Fibroblast of gingiva (primary cell): ENCODE results near the gene GRIA3.

Experiments used
- DNase-seq: peaks from one replicate; pipeline ENCODE4 v3.0.0-alpha.2; 2011; ENCODE audit warnings: low read depth

Gene GRIA3

DNA sequence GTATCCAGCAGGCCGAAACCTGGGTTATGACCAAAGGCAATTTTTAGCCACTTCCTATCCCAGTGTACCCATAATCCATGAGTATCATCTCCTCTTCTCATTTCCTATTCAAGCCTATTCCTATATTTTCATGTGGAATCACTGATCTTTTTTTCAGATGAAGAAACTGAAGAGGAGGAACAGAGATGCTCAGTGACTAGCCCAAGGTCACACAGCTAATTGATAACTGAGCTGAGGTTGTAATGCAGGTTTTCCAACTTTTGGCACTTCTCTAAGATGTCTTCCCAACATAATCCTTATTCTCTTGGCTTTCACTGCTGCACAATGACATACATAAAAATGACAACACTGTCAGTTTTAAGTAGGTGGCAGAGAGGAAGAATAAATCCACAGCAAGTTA, 15.3 kb downstream of the GRIA3 start:
- no peak for DNase-seq

DNA sequence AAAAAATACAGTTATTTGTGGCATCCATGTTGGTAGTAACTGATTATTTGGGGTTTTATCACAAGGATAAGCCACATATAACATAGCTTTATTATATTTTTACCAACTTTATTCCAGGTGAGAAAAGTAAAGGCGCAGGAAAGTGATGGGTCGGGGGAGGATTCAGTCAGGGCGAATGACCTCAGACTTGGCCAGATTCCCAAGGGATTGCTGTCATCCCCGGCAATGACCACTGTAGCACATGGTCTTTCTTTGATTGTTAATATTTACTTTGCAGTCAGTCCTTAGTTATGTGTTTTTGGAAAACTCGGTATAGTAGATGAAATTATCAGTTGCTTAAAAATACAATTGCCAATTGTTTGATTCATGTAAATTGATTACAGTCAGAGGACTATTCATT, 17.6 kb downstream of the GRIA3 start:
- DNase-seq, result no peak

DNA sequence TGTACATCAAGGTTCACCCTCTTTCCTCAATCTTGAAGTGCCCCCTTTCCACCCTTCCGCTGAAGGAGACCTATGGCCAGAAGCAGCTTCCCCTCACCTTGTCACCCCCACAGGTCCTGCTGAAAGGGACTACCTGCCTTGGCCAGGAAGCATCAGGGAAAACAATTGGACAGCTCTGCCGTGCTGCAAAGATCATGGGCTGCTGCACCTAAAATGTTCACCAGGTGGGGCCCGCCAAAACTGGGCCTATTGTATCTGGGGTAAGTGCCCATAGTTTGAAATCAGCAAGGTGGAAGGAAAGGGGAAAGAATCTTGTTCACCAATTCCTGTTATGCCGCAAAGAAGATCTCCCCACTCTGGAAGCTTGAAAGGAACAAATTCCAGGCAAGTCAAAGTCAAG, 18.4 kb downstream of the GRIA3 start:
- DNase-seq, result no peak

DNA sequence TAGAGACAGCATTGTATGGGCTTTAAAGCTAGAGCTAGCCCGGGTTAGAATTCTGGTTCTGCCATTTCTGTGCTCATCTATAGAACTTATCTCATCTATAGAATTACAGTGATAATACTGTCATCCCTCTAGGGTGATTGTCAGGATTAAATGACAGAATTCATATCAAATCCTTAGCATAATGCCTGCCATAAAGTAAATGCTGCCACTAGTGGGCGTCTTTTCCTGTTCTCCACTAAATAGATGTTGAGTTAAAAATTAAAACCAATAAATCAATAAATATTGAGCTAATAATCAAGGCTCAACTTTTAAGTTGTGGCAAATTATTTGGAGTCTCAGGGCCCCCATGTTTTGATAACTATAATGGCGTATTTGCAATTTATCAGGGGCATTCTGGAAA, 19.7 kb downstream of the GRIA3 start:
- no peak for DNase-seq

DNA sequence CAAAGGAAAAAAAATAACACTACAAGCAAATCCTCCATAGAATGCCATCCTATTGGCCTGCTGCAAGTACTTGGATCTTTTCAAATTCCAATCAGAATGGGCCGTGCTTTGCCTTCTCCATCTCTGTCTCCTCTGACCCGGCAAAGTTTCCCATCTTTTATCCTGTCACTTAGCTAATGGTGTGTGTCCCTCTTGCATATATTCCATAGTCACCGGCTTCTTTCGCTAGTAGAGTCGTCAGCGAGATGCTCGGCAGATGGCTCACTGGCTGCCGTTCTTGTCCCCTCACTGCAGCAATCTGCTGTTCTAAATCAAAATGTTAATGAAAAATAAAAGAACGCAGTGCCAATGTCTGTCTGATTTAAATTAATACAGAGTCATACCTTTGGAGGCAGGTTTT, 22.1 kb downstream of the GRIA3 start:
- DNase-seq, result no peak

DNA sequence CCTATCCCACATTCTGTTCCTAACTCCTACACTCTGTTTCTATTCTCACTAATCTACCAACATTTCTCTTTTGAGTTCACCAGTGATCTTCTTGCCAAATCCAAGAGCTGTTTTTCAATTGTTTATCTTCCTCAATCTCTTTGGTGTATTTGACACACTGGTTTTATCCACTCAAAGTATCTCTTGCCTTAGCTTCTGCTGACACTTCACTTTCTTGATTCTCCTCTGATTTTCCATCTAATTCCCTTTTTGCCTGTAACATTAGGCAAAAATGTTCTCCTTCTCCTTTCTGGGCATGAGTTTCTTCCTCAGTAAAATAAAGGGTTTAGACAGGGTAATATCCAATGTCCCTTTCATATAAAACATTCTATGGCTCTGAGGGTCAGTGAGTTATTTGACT, 26.2 kb downstream of the GRIA3 start:
- no peak for DNase-seq

DNA sequence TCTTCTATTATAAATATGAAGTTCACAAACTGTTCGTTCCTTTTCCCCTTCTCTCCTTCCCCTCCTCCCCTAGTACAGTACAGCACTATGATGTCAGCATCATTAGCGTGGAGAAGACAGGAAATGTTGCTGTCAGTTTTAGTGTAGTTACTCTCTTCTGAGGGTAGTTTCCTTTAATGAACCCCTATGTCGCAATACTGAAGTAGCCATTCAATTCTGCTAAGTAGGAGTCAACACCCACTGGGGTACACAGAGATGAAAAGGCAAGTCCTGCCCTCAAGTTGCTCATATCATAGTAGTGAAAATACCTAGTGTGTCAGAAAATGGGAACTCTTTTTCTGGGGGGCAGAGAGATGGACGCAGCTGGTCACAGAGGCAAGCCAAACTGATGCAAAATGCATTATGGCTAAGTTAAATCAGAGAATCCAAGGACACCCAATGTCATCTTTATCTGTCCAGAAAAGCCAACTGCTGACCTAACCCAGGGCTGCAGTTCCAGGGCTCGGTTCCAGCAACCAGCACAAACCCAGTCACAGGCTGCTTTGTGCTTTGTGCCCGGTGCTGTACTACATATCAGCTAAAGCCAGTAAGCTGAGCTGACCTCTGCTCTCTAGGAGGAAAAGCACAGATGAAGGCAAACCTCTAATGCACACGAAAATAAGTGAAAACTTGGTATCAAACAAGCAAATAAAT, 31.5 kb downstream of the GRIA3 start:
- no peak for DNase-seq

DNA sequence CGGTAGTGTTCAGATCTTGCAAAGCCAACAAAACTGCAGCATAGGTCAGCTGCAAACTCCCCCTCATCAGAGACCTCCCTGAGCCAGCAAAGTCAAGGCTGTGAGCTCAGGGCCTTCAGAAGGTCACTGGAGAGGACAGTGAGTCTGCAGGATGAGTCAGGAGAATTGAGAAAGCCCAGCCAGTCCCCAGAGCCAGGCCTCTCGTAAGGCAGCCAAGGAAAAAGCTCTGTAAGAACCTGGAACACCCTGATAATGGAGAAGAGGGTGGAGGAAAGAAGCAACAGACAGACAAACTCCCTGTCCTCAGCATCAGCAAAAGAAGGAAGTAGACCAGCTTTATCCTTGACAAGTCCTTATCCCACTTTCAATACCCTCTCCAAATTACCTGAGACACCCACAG, 33.0 kb downstream of the GRIA3 start:
- DNase-seq, result peak; percentile 52

DNA sequence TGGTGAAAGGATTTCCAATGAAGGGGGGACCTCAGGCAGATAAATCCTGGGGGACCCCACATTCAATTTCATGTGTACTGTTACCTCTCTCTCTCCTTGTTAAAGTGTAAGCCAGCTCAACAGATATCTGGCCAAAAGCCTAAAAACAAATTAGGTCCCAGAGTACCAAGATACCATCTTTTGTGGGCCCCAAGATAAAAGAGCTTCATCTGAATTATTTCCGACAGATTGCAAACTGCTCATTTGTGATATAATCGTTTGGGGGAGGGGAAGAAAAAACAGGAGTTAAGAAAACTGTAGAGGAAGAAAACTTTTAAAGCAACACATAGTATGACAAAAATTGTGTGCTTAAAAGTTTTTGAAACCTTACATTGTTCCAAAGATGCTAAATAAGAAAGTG, 33.6 kb downstream of the GRIA3 start:
- DNase-seq, result no peak

DNA sequence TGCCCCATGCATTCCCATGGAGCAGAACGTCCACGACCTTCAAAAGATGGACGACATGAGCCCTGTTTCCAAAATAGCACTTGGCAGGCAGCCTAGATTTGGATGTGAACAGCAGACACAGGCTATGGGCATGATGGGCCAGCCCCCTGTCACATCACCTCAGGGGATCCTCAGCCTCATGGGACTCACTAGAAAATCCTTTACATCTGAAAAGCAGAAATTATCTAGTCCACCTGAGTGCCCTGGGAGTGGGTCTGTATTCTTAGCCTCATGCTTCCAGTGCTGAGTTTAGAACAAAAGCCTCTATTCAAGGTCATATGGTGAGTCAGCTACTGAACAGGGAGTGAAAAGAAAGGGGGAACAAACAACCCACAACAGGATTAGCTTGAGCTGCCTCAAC, 35.8 kb downstream of the GRIA3 start:
- DNase-seq, result no peak

DNA sequence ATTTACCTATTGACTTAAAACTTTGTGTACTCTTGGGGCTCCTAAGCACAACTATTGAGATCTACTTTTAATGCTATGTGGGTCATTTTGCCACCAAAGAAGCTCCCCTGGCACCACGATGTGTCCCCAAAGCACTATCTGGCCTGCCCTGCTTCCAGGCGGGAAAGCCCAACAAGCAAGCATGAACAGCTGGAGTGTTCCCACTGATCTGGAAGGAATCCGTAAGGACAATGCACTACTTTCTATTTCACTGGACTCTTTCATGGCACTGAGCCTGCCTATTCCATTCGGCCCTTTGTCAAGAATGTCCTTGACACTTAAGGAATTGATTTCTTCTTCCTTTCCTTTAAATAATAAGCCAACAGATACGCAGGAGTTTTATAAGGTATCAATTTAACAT, 38.8 kb downstream of the GRIA3 start:
- no peak for DNase-seq

DNA sequence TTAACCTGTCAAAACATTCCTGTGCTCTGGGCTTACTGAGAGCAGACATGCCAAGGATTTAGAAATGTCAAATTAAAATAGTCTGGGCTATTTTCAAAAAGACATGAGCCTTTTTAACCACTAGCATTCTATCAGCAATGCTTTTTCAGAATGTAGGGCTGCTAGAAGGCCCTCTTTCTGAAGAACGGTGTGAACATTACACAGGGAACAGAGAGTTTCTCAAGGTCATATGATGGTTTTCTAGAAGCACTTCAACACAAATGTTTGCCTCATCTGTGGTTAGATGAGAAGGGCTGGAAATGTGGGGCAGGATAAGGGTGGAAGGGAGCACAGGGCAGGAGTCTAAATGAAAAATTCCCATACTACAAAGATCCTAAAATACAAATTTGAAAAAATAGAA, 39.3 kb downstream of the GRIA3 start:
- DNase-seq, result no peak

DNA sequence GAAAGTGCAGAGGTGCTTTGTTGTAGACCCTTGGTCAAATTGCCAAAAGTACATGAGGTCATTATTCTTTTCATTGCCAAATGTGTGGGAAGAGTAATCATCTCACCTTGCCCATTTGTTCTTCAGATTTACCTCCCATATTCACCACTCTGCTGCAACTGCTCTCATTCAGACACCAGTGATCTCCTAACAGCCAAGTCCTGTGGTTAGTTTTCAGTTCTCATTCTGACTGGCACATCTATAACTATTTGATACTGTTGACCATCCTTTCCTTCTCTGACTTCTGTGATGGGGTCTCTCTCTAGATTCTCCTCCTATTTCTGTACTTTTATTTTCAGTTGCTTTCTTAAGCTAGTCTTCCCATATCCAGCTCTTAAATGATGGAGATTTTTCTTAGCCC, 39.8 kb downstream of the GRIA3 start:
- no peak for DNase-seq

DNA sequence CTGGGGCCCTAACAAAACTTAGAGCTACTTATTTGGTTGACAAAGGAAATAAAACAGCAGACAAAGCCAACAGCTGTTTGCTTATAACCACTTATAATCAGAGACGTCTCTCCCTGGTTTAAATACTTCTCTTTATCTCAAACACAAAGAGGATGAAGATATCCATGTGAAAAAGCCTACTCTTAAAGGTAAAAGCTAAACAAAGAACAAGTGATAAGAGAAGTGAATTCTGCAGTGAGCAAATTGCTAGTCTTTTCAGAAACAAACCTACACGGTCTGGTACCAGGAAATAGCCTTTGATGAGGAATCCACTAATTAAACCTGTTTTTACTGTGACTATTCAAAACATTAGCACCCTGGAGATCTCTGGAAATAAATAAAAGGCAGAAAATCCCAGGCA, 46.7 kb downstream of the GRIA3 start:
- DNase-seq, result no peak

DNA sequence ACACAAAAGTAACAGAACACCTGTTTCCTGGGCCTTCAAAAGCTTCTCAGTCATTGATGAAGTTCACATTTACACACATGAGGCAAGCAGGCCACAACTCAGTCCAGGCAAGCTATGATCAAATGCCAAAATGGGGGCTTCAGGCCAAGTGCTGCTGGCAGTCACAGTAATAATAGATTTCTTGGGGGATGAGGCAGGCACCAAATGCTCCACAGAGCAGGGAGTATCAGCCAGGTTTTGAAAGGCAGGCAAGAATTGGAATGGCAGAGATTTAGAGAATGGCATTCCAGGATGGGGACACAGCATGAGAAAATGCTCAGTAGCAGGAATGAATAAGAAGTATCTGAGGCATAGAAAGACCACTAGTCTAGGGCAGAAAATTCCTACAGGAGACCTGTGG, 52.8 kb downstream of the GRIA3 start:
- no peak for DNase-seq

DNA sequence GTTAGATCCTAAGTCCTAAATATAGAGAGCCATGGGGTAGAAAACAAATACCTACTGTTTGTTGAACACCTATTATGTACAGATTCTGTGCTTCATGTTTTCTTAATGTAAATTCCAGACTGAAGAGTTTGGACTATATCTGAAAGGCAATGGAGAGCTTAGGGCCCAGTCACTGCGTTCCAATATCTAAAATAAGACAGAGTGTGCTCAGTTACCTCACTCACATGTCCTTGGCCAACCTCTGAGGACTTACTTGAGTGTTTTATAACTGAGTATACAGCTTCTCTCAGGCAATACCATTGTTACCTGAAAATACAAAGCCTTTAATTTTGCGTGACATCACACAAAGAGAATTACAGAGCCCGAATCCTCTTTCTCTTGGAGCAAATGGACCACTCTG, 53.2 kb downstream of the GRIA3 start:
- DNase-seq, result no peak

DNA sequence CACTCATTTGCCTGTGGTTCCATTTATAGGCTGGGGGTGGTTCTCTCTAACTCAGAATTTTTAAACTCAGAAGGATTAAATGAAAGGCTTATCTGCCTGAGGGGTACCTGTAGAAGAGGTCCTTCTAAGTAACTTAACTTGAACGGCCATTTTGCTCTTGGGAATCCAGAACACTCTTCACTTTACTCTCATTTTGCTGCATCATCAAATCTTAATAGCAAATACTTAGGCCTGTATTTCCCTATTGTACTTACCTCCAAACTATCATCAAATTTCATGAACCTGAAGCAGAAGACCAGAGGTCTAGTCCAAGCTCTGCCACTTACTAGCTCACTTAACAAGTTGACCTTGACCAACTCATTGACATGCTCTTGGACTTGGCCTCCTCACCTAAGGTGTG, 70.4 kb downstream of the GRIA3 start:
- no peak for DNase-seq

DNA sequence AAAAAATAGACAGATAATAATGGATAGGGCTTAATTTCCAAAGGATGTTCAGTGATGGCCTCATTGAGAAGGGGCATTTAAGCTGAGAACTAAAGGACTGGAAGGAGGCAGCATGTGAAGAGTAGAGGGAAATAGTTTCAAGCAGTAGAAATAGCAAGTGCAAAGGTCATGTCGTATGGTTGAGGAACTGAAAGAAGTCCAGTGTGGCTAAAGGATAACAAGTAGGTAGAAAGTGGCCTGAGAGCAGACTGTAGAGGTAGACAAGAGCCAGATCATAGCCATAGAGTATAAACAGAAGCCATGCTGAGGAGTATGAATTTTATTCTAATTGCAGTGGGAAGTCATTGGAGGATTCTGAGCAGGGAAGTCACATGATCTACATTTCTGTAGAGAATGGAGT, 72.3 kb downstream of the GRIA3 start:
- no peak for DNase-seq

DNA sequence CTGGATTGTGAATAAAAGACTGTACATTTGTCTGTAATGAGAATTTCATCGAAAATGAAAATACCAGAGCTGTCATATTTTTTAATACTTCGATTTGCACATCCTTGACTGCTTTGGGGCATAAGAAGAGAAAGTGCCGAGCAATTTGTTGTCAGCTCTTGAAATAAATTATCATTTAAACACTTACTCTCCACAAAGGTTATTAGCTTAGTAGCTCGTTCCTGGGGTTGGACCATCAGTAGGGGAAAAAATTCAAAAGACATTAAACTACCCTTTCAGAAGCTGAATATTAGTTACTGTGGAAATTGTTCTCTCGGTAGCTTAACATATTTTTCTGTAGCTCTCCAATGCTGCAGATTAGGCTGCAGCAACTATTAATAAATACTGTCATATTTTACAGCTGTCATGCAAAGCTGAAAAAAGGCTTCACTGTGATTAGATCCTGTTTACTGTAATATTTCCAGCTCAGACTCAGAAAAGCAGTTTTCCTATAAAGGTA, 76.9 kb downstream of the GRIA3 start:
- DNase-seq, result no peak

DNA sequence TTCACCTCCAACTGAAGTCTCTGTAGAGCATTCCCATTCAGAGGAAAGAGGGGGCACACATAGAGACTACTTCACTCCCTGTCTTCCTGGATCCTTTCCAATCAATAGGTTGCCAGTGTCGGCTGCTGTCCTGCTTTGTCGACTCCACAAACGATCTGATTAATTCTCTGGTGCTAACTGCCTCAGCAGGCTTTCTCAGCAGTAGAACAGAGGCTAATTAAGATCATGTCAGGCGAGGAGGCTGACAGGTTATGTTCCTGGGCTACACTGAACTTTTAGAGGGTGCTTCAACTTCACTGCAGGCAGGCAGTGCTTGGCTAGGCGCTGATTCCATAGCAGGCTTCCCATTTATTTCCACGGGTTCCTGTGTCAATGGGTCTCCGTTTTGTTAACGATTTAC, 79.2 kb downstream of the GRIA3 start:
- DNase-seq, result no peak

DNA sequence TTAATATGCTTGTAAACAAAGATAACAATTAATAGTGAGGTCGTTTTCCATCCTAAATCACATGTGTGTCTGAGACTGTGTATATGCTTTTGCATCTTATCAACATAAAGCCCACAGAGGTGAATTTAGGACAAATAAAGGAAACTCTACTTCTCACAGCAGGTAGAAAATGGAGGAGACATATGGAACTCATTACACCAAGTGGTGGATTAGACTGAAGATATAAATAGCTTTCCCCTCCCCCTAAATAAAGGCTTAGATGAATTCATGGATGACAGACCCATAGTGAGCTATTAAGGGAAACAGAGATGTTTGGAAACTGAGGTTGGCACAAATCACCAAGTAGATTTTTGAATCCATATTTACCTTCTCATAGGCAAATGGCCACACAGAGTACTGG, 79.7 kb downstream of the GRIA3 start:
- no peak for DNase-seq

DNA sequence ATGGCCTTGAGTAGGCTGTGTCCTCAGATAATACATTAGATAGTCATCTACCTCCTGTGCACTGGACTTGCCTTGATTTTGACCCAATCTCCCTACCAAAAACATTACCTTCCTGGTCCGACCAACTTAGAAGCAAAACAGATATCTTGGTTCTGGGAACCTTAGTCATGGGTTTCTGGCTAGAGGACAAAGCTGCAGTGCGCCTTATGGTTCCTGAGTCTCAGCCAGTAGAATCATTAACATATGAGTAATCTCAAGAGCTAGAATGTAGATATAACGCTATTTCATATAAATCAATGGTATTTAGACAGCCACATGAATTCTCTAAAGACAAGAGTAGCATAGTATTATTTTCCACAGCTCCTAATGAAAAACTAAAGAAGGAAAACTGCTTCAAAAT, 83.1 kb downstream of the GRIA3 start:
- DNase-seq, result no peak

DNA sequence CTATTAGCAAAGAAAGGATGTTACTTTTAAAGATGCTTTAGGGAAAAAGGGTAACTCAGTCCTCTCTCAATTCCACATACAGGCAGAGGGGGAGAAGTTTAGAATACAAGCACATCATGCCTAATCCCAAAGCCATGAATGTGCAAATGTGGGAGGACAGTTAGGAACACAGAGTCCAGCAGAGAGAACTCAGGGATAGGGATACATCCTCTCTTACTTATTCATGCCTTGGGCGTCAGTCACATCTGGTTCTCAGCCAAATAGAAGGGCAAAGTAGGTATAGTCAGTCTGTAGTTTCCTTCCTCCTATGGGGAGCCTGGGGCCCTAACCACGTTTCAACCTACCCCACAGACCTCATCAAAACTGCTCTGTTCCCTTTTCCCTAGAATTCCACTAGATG, 87.8 kb downstream of the GRIA3 start:
- no peak for DNase-seq

DNA sequence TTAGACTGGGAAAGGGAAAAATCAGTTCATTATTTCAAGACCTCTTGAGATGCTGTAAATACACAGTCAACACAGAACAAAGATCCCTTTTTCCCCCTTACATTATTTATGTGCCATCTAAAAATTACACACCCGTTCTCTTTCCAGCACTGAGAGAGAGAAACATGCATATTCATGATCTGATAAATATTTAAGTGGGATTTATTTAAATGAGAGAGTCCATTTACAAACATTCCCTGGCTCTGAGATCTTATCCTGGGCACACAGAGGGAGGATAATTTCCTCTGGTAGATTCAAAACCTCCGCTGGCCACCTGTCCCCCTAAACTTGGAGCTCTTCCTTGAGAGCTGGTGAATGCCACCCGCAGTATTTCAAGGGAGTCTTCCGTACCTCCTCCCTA, 88.6 kb downstream of the GRIA3 start:
- no peak for DNase-seq

DNA sequence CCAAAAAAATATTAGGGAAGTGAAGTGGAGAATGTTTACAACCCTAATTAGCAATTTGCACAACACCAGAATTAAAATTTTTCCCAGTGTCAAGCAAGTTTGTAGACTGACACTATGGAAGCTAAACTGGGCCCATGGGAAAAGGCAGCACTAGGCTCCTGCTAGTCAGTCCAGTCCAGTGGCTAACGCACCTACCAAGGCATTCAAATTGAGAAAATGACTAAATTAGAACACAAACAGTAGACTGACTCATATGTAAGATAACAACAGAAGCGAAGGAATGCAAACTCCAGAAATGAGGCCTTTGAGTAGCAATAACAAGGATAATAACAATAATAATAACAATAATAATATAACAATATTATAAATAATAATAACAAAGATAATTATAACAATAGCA, 90.7 kb downstream of the GRIA3 start:
- no peak for DNase-seq
